ENCODE results near the gene FOXO6.

The FOXO6 gene

GRCh38 chr1:41350055-41350378 is 11.2 kb upstream of the FOXO6 start:
- H3K79me2 ChIP-seq (ENCODE audit: insufficient read depth, low read length), result no peaks in the 10 kb centered on the region
- H4K20me1 ChIP-seq (ENCODE audit: insufficient read depth, low read length), result no peaks in the 10 kb centered on the region
- no peak overlapping the region for H2AFZ ChIP-seq (ENCODE audit: low read length)
- no peaks in the 10 kb centered on the region for H3K27me3 ChIP-seq (ENCODE audit: insufficient read depth, low read length)
- no peaks in the 10 kb centered on the region for H3K36me3 ChIP-seq (ENCODE audit: insufficient read depth, low read length)
- H3K4me1 ChIP-seq (ENCODE audit: insufficient read depth, low read length, severe bottlenecking), result no peaks in the 10 kb centered on the region
- no peaks in the 10 kb centered on the region for H3F3A ChIP-seq (ENCODE audit: insufficient read depth, low read length)
- H3K27ac ChIP-seq (ENCODE audit: low read depth, low read length, poor library complexity, severe bottlenecking), result no peak overlapping the region
- no peak overlapping the region for H3K4me3 ChIP-seq (ENCODE audit: low read depth, low read length, poor library complexity, severe bottlenecking)
- H3K9me3 ChIP-seq (ENCODE audit: low read length), result no peaks in the 10 kb centered on the region
- no peaks in the 10 kb centered on the region for H3K9me2 ChIP-seq (ENCODE audit: low read depth, low read length)
- H3K4me2 ChIP-seq (ENCODE audit: low read length), result no peak overlapping the region
- H3K9ac ChIP-seq (ENCODE audit: low read length), result no peak overlapping the region
- TF ChIP-seq EZH2 (IDR thresholded peaks at IDR 0.05; ENCODE audit: borderline replicate concordance, low read length) (no peak), CTCF (IDR thresholded peaks at IDR 0.05; ENCODE audit: low read length) (no peak)

DNA sequence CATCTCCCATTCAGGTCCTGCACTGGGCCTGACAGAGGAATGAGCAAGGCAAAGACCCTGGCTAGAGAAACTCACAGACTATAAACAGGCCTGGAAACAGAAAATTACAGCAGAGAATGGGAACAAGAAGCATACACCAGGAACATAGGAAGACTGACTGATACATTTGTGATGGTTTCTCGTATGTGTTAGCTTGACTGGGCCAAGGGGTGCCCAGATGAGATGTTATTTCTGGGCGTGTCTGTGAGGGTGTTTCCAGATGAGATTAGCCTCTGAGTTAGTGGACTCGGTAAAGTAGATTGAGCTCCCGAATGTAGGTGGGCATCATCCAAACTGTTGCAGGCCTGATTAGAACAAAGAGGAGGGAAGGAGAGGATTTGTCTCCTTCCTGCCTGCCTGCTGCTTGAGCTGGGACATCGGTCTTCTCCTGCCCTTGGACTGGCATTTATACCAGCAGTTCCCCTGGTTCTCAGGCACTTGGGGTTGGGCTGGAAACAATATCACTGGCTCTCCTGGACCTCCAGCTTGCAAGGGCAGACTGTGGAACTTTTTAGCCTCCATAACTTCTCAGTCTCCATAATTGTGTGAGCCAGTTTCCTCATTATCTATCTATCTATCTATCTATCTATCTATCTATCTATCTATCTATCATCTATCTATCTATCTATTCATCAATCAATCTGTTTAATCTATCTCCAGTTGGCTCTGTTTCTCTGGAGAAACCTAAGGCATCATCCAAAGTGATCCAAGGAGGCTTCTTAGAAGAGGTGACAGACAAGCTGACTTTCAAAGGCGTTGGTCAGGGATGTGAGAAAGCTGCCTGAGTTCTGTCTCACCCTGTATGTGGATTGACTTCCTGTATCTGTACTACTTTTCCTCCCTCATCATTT is 9.7 kb upstream of the FOXO6 start:
- Histone ChIP-seq H3K27me3 (ENCODE audit: insufficient read depth, low read length) (no peaks in the 10 kb centered on the region), H3K4me1 (ENCODE audit: insufficient read depth, low read length, severe bottlenecking) (no peaks in the 10 kb centered on the region), H3F3A (ENCODE audit: insufficient read depth, low read length) (no peaks in the 10 kb centered on the region), H3K79me2 (ENCODE audit: insufficient read depth, low read length) (no peaks in the 10 kb centered on the region), H3K9me2 (ENCODE audit: low read depth, low read length) (no peaks in the 10 kb centered on the region), H3K36me3 (ENCODE audit: insufficient read depth, low read length) (no peaks in the 10 kb centered on the region), H3K9me3 (ENCODE audit: low read length) (no peaks in the 10 kb centered on the region), H3K4me2 (ENCODE audit: low read length) (no peak overlapping the region), H2AFZ (ENCODE audit: low read length) (no peak overlapping the region), H3K4me3 (ENCODE audit: low read depth, low read length, poor library complexity, severe bottlenecking) (no peak overlapping the region), H3K27ac (ENCODE audit: low read depth, low read length, poor library complexity, severe bottlenecking) (no peak overlapping the region), H3K9ac (ENCODE audit: low read length) (no peak overlapping the region), H4K20me1 (ENCODE audit: insufficient read depth, low read length) (no peaks in the 10 kb centered on the region)
- no peak for TF ChIP-seq EZH2 (IDR thresholded peaks at IDR 0.05; ENCODE audit: borderline replicate concordance, low read length)
- no peak for TF ChIP-seq CTCF (IDR thresholded peaks at IDR 0.05; ENCODE audit: low read length)

GRCh38 chr1:41353744-41354143 is 7.5 kb upstream of the FOXO6 start:
- Histone ChIP-seq H3K27me3 (ENCODE audit: insufficient read depth, low read length) (no peaks in the 10 kb centered on the region), H4K20me1 (ENCODE audit: insufficient read depth, low read length) (no peaks in the 10 kb centered on the region), H2AFZ (ENCODE audit: low read length) (no peak overlapping the region), H3K27ac (ENCODE audit: low read depth, low read length, poor library complexity, severe bottlenecking) (no peak overlapping the region), H3K79me2 (ENCODE audit: insufficient read depth, low read length) (no peaks in the 10 kb centered on the region), H3K9me3 (ENCODE audit: low read length) (no peaks in the 10 kb centered on the region), H3K4me3 (ENCODE audit: low read depth, low read length, poor library complexity, severe bottlenecking) (no peak overlapping the region), H3K4me1 (ENCODE audit: insufficient read depth, low read length, severe bottlenecking) (no peaks in the 10 kb centered on the region), H3K36me3 (ENCODE audit: insufficient read depth, low read length) (no peaks in the 10 kb centered on the region), H3K9me2 (ENCODE audit: low read depth, low read length) (no peaks in the 10 kb centered on the region), H3F3A (ENCODE audit: insufficient read depth, low read length) (no peaks in the 10 kb centered on the region), H3K4me2 (ENCODE audit: low read length) (no peak overlapping the region), H3K9ac (ENCODE audit: low read length) (no peak overlapping the region)
- TF ChIP-seq CTCF (IDR thresholded peaks at IDR 0.05; ENCODE audit: low read length), result no peak
- TF ChIP-seq EZH2 (IDR thresholded peaks at IDR 0.05; ENCODE audit: borderline replicate concordance, low read length), result no peak
